HG03558 (cell line): ENCODE data around the gene LRRC51.

Experiments used
- ATAC-seq: cut with Tn5 transposase; IDR thresholded peaks from one replicate; pipeline ENCODE4 v1.9.1; 2021; ENCODE audit warnings: moderate number of reproducible peaks; ENCODE audit not compliant: unreplicated experiment; ENCODE audit errors: extremely low read depth

LRRC51 gene

GRCh38 chr11:72080326-72081183 is at the start of gene LRRC51, which contains the start of gene NUMA1:
TSS of gene LRRC51 (plus strand) at chr11:72080850. CDS start at chr11:72089084, 8,234 bp downstream.
TSS of gene NUMA1 (minus strand) at chr11:72080542. CDS start at chr11:72035943, 44,599 bp downstream.
- peak; percentile 86 for ATAC-seq

GRCh38 chr11:72036687-72037086 is 44.0 kb upstream of the LRRC51 start:
- ATAC-seq, result no peak

- ATAC-seq, result no peak
Measured at GRCh38 chr11:72037554-72038311, 42.9 kb upstream of the LRRC51 start.

- no peak for ATAC-seq
Measured at GRCh38 chr11:72038491-72038890, 42.2 kb upstream of the LRRC51 start.

- ATAC-seq, result no peak
Measured at GRCh38 chr11:72039031-72039855, 41.4 kb upstream of the LRRC51 start.

- ATAC-seq, result no peak
Measured at GRCh38 chr11:72039856-72040401, 40.7 kb upstream of the LRRC51 start.

- ATAC-seq, result no peak
Measured at GRCh38 chr11:72040491-72041363, 39.9 kb upstream of the LRRC51 start.

GRCh38 chr11:72041364-72042063 is 39.1 kb upstream of the LRRC51 start:
- ATAC-seq, result no peak

GRCh38 chr11:72042064-72042745 is 38.4 kb upstream of the LRRC51 start:
- no peak for ATAC-seq

GRCh38 chr11:72045849-72046248 is 34.8 kb upstream of the LRRC51 start:
- no peak for ATAC-seq

GRCh38 chr11:72048766-72049460 is 31.7 kb upstream of the LRRC51 start:
- ATAC-seq, result no peak

GRCh38 chr11:72058416-72059034 is 22.1 kb upstream of the LRRC51 start:
- no peak for ATAC-seq

- no peak for ATAC-seq
Measured at GRCh38 chr11:72061739-72062396, 18.8 kb upstream of the LRRC51 start.

GRCh38 chr11:72066855-72067254 is 13.8 kb upstream of the LRRC51 start:
- no peak for ATAC-seq

GRCh38 chr11:72067266-72067665 is 13.4 kb upstream of the LRRC51 start:
- ATAC-seq, result no peak

GRCh38 chr11:72067676-72068075 is 13.0 kb upstream of the LRRC51 start:
- no peak for ATAC-seq
